Activated CD4-positive, alpha-beta T cell treated with anti-CD3 and anti-CD28 coated beads for 1 hour (primary cell): ENCODE data around the gene ZBTB40.

Source experiments
- DNase-seq: peaks from one replicate; pipeline ENCODE4 v3.0.0-alpha.2; 2020

The ZBTB40 gene

GRCh38 chr1:22563671-22564602, 112.3 kb downstream of the ZBTB40 start:
- DNase-seq = no peak

- DNase-seq = no peak
These were observed 114.5 kb downstream of the ZBTB40 start for GRCh38 chr1:22566161-22566560.

- no peak for DNase-seq
These were observed 115.5 kb downstream of the ZBTB40 start for GRCh38 chr1:22567197-22567596.

GRCh38 chr1:22567994-22568393, 116.3 kb downstream of the ZBTB40 start:
- DNase-seq = no peak

- no peak for DNase-seq
These were observed 117.6 kb downstream of the ZBTB40 start for GRCh38 chr1:22569269-22569668.

- DNase-seq = no peak
These were observed 118.7 kb downstream of the ZBTB40 start for GRCh38 chr1:22570140-22570909.

GRCh38 chr1:22572818-22573217, 121.2 kb downstream of the ZBTB40 start:
- no peak for DNase-seq

- DNase-seq = no peak
These were observed 121.6 kb downstream of the ZBTB40 start for GRCh38 chr1:22573237-22573636.

GRCh38 chr1:22575532-22576149, 124.0 kb downstream of the ZBTB40 start:
- DNase-seq = no peak

GRCh38 chr1:22576150-22576544, 124.5 kb downstream of the ZBTB40 start:
- no peak for DNase-seq

- DNase-seq = no peak
These were observed 125.0 kb downstream of the ZBTB40 start for GRCh38 chr1:22576617-22577016.

- no peak for DNase-seq
These were observed 127.2 kb downstream of the ZBTB40 start for GRCh38 chr1:22578732-22579361.

- no peak for DNase-seq
These were observed 128.0 kb downstream of the ZBTB40 start for GRCh38 chr1:22579541-22580155.
